HCT116 (cell line): ENCODE results near the gene EVC2.

ENCODE experiments used
- CTCF ChIP-seq, 3 experiments: fragments of 200-600 bp in 1 of 3; sonication (generic) in 1 of 3; IDR thresholded peaks in 2 of 3; conservative IDR thresholded peaks in 1 of 3; 2 replicates each; pipeline ENCODE4 v1.5.1; 2012 to 2017; ENCODE audit warnings: low read depth in 2 of 3, low read length in 2 of 3, antibody characterized with exemption in 1 of 3, borderline replicate concordance in 1 of 3, control low read depth in 1 of 3, mild to moderate bottlenecking in 1 of 3, mixed read lengths in 1 of 3, mixed run types in 1 of 3, moderate library complexity in 1 of 3; ENCODE audit not compliant: insufficient read depth in 1 of 3
- EZH2 ChIP-seq: fragments of 200-600 bp; sonication (generic); IDR thresholded peaks from 2 replicates; pipeline ENCODE4 v1.6.1; 2017; ENCODE audit warnings: antibody characterized with exemption, mixed run types
- EZH2phosphoT487 ChIP-seq: fragments of 200-600 bp; IDR thresholded peaks from 2 replicates; pipeline ENCODE4 v1.6.1; 2018; ENCODE audit warnings: antibody characterized with exemption, borderline replicate concordance
- JUND ChIP-seq: IDR thresholded peaks from 2 replicates; pipeline ENCODE4 v1.6.1; 2012
- MAX ChIP-seq: IDR thresholded peaks from 2 replicates; pipeline ENCODE4 v1.6.1; 2012
- POLR2A ChIP-seq: IDR thresholded peaks from 2 replicates; pipeline ENCODE4 v1.7.0; 2011; ENCODE audit warnings: borderline replicate concordance; ENCODE audit not compliant: insufficient read depth, insufficient read length; ENCODE audit errors: extremely low read depth
- POLR2AphosphoS5 ChIP-seq: IDR thresholded peaks from 2 replicates; pipeline ENCODE4 v1.6.1; 2011; ENCODE audit warnings: mild to moderate bottlenecking, low read depth, low read length, moderate library complexity
- RAD21 ChIP-seq: IDR thresholded peaks from 2 replicates; pipeline ENCODE4 v1.6.1; 2012; ENCODE audit warnings: low read depth, mild to moderate bottlenecking
- REST ChIP-seq: IDR thresholded peaks from 2 replicates; pipeline ENCODE4 v1.6.1; 2012; ENCODE audit warnings: low read depth
- SIN3A ChIP-seq: IDR thresholded peaks from 2 replicates; pipeline ENCODE4 v1.6.1; 2012; ENCODE audit warnings: low read depth

GRCh38 chr4:5686338-5686737 lies 22.0 kb downstream of the EVC2 start:
- no peak for TF ChIP-seq CTCF (IDR thresholded peaks at IDR 0.05 in 2 of 3, conservative IDR thresholded peaks at IDR 0.05 in 1 of 3; ENCODE audit: borderline replicate concordance in 1 of 3, insufficient read depth in 1 of 3, low read depth in 2 of 3, low read length in 2 of 3)
- no peak for TF ChIP-seq EZH2
- no peak for TF ChIP-seq EZH2phosphoT487
- TF ChIP-seq POLR2A = no peak
- no peak for TF ChIP-seq JUND
- TF ChIP-seq RAD21 = no peak
- no peak for TF ChIP-seq REST
- no peak for TF ChIP-seq SIN3A
- no peak for TF ChIP-seq MAX
- TF ChIP-seq POLR2AphosphoS5 = no peak
